ENCODE measurements around the gene S100Z. TPM values are rescaled to one million over a fixed set of nuclear protein-coding genes. Genes with fewer than 3 reads are reported as not detected.

Gene S100Z
- total and polyA plus RNA-seq, 2 of the 8 experiments (the other 6 are each of a cell fraction or from before 2014, with no cell fraction given), result 0.30 TPM; not detected in 1

DNA sequence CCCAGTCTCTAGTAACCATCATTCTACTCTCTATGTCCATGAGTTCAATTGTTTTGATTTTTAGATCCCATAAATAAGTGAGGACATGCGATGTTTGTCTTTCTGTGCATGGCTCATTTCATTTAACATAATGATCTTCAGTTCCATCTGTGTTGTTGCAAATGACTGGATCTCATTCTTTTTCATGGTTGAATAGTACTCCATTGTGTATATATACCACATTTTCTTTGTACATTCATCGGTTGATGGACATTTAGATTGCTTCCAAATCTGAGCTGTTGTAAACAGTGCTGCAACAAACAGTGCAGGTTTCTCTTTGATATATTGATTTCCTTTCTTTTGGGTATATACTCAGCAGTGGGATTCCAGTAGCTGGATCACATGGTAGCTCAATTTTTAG lies 46.4 kb downstream of the S100Z start:
- no peak overlapping the region for H3K4ac ChIP-seq (replicated peaks; ENCODE audit: insufficient read length, low read depth, low read length)
- no peak overlapping the region for H3K4me3 ChIP-seq (ENCODE audit: extremely low read depth in 1 of 4, insufficient read depth in 2 of 4, low read depth in 3 of 4, low read length in 4 of 4)
- H3K18ac ChIP-seq (ENCODE audit: extremely low read depth, low read length), result no peak overlapping the region
- H4K8ac ChIP-seq (ENCODE audit: extremely low read depth, insufficient read depth, low read length), result no peak overlapping the region
- H3K27me3 ChIP-seq (replicated peaks in 1 of 4; ENCODE audit: control insufficient read depth in 3 of 4, extremely low read depth in 1 of 4, insufficient read depth in 3 of 4, low read length in 3 of 4), result no peaks in the 10 kb centered on the region
- no peak overlapping the region for H3K9ac ChIP-seq (replicated peaks in 1 of 4; ENCODE audit: extremely low read depth in 1 of 4, low read depth in 3 of 4, low read length in 3 of 4)
- no peaks in the 10 kb centered on the region for H3K79me1 ChIP-seq (ENCODE audit: low read depth, low read length)
- H3K14ac ChIP-seq (ENCODE audit: insufficient read length), result no peak overlapping the region
- H3K9me3 ChIP-seq (ENCODE audit: insufficient read depth in 2 of 2, low read depth in 1 of 2, low read length in 1 of 2), result no peaks in the 10 kb centered on the region
- no peaks in the 10 kb centered on the region for H3K79me2 ChIP-seq (ENCODE audit: control insufficient read depth in 1 of 2, insufficient read depth in 2 of 2, low read length in 2 of 2)
- FAIRE-seq (no peak), DNase-seq (ENCODE audit: low read depth in 1 of 2, low spot score in 2 of 2) (no peak)
- no peaks in the 10 kb centered on the region for H3K23me2 ChIP-seq (ENCODE audit: low read depth, low read length)
- H2BK20ac ChIP-seq (ENCODE audit: low read length), result no peak overlapping the region
- no peak overlapping the region for H3K56ac ChIP-seq (replicated peaks; ENCODE audit: insufficient read length, low read depth, low read length)
- no peaks in the 10 kb centered on the region for H3K36me3 ChIP-seq (ENCODE audit: control insufficient read depth in 2 of 4, insufficient read depth in 4 of 4, low read length in 3 of 4)
- no peak overlapping the region for H2BK15ac ChIP-seq (ENCODE audit: low read length)
- CTCF ChIA-PET (ENCODE audit: partially characterized antibody), result interaction anchor here (0.6 to 1.0 kb wide), 5 partner anchors 9 to 596 kb away, joined by 3 to 4 read pairs (median 3); partner anchors contain the start of gene WDR41
- POLR2A ChIA-PET (ENCODE audit: partially characterized antibody), result no interaction called here
- no peaks in the 10 kb centered on the region for H4K20me1 ChIP-seq (replicated peaks in 1 of 2; ENCODE audit: control insufficient read depth in 1 of 2, insufficient read depth in 2 of 2, low read length in 2 of 2)
- no peak overlapping the region for H3K23ac ChIP-seq (ENCODE audit: insufficient read length)
- whole genome bisulfite sequencing, 2 experiments (ENCODE audit: extremely low coverage in 1 of 2, insufficient coverage in 1 of 2, insufficient read length in 1 of 2, insufficient replicate concordance in 2 of 2, low coverage in 1 of 2, low lambda C conversion rate in 2 of 2, missing lambda C conversion rate in 1 of 2), result 96% methylated on average over 2 of the region's 2 CpGs; no CpG with 5 or more reads in 1 of the 2 experiments
- no peak overlapping the region for H4K5ac ChIP-seq (ENCODE audit: insufficient read length, low read depth, low read length)
- H2BK120ac ChIP-seq (replicated peaks; ENCODE audit: low read depth, low read length), result no peak overlapping the region
- TF ChIP-seq TCF12 (IDR thresholded peaks at IDR 0.05; ENCODE audit: low read depth, low read length) (no peak), RBBP5 (IDR thresholded peaks at IDR 0.05; ENCODE audit: borderline replicate concordance, low read depth, low read length) (no peak), RNF2 (IDR thresholded peaks at IDR 0.05; ENCODE audit: borderline replicate concordance, low read depth, low read length, missing control alignments, poor library complexity, severe bottlenecking) (no peak), GTF2F1 (IDR thresholded peaks at IDR 0.05; ENCODE audit: borderline replicate concordance, low read depth, low read length) (no peak), KDM1A (IDR thresholded peaks at IDR 0.05; ENCODE audit: borderline replicate concordance, low read length) (no peak), EGR1 (IDR thresholded peaks at IDR 0.05; ENCODE audit: borderline replicate concordance, low read depth, low read length) (no peak), KDM5A (IDR thresholded peaks at IDR 0.05; ENCODE audit: low read length) (no peak), TEAD4 (IDR thresholded peaks at IDR 0.05; ENCODE audit: low read depth, low read length) (no peak), EZH2 (IDR thresholded peaks at IDR 0.05; ENCODE audit: low read depth, low read length, severe bottlenecking) (no peak)
- TF ChIP-seq, protein P1, sequence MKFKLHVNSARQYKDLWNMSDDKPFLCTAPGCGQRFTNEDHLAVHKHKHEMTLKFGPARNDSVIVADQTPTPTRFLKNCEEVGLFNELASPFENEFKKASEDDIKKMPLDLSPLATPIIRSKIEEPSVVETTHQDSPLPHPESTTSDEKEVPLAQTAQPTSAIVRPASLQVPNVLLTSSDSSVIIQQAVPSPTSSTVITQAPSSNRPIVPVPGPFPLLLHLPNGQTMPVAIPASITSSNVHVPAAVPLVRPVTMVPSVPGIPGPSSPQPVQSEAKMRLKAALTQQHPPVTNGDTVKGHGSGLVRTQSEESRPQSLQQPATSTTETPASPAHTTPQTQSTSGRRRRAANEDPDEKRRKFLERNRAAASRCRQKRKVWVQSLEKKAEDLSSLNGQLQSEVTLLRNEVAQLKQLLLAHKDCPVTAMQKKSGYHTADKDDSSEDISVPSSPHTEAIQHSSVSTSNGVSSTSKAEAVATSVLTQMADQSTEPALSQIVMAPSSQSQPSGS (IDR thresholded peaks at IDR 0.05; ENCODE audit: low read length), result no peak
- H2AFZ ChIP-seq (ENCODE audit: low read length), result no peak overlapping the region
- no peak overlapping the region for H3K4me2 ChIP-seq (ENCODE audit: insufficient read depth in 1 of 2, low read depth in 2 of 2, low read length in 2 of 2)
- no peak overlapping the region for H3K27ac ChIP-seq (ENCODE audit: low read depth, low read length)
- H2BK5ac ChIP-seq (ENCODE audit: low read depth, low read length), result no peak overlapping the region
- H2BK12ac ChIP-seq (ENCODE audit: low read depth, low read length), result no peak overlapping the region
- H4K91ac ChIP-seq (replicated peaks; ENCODE audit: insufficient read length, low read length), result no peak overlapping the region
- no peak overlapping the region for H2AK5ac ChIP-seq (ENCODE audit: low read depth, low read length)
- H3K4me1 ChIP-seq (replicated peaks in 1 of 4; ENCODE audit: control insufficient read depth in 3 of 4, insufficient read depth in 4 of 4, low read length in 3 of 4), result no peaks in the 10 kb centered on the region
